Stimulated activated CD4-positive, alpha-beta T cell treated with anti-CD3 and anti-CD28 coated beads, TNF-alpha, amount 100 ng/mL, for 1 hour (primary cell): ENCODE results near the gene TCAP.

Experiments used
- DNase-seq, 3 donors: peaks; one replicate each; pipeline ENCODE4 v3.0.0-alpha.2; 2020; ENCODE audit warnings: low read depth in 3 of 3, low spot score in 1 of 3

TCAP gene, protein sequence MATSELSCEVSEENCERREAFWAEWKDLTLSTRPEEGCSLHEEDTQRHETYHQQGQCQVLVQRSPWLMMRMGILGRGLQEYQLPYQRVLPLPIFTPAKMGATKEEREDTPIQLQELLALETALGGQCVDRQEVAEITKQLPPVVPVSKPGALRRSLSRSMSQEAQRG

DNA sequence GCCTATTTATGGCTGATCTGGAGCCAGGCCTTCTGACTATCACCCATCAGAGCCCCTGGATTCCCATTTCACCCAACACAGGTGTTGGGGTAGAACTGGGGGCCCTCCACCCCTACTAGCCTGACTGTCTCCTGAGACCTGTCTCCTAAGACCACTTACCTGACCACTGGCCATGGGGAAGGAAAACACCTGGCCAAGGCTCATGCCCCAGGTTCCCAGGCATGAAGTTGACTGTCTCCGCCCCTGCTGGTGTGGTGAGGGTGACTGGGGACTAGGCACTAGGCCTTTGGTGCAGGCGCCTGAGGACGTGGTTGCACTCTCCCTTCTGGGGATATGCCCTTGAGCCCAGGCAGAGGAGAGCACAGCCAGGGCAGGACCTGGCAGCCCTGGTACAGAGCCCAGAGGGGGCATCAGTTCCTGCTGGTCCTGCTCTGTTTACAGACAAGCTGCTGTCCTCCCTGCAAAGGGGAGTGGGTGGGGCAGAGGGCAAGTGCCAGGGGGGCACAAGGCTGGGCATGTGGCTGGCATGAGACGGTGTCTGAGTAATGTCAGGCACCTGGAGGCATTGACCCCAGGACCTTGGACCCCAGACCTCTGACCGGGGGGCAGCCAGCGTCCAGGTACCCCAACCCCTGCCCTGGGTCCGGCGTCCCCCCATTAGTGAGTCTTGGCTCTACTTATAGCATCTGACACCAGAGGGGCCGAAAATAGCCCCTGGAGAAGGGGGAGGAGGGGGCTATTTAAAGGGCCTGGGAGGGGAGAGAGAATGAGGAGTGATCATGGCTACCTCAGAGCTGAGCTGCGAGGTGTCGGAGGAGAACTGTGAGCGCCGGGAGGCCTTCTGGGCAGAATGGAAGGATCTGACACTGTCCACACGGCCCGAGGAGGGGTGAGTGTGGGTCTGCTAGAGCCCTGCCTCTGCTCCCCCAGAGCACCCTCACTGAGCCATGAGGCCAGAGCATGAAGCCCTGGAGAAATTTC lies at the start of gene TCAP:
TCAP (plus strand) TSS at position 769 of the 981 bp plus-strand sequence; CDS start at position 780, 11 bp downstream.
- no peak for DNase-seq

DNA sequence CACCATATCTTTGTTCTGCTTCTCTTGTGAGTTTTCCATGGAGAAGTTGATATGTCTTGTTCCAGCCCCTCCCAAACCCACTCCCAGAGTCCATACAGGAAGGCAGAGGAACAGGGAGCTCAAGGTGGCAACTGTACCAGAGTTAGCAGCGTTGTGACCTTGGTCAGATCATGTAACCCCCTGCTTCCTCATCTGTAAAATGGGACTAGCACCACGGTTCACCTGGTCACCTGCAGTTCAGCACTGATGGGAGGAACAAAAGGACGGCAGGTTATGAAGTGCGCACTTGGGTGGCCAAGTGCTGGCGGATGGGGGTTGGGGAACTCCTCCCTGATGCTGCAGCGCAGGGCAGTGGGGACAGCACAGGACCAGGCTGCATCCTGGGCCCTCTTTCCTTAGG lies 49.7 kb upstream of the TCAP start:
- no peak for DNase-seq

DNA sequence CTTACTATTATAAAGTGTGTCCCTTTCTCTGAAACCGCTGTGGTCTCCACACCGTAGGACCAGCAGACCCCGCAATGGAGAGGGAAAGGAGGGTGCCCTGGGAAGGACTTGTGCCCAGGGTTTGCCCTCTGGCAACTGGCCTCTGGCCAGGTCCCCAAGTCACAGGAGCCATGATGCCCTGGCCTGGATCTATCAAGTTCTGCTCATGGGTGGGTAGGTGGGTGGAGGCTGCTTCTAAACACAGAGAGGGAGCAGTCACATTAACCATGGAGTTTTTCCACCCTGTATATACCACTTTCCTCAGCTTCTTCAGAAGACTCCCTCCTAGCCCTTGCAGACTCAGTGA lies 48.1 kb upstream of the TCAP start:
- no peak for DNase-seq

DNA sequence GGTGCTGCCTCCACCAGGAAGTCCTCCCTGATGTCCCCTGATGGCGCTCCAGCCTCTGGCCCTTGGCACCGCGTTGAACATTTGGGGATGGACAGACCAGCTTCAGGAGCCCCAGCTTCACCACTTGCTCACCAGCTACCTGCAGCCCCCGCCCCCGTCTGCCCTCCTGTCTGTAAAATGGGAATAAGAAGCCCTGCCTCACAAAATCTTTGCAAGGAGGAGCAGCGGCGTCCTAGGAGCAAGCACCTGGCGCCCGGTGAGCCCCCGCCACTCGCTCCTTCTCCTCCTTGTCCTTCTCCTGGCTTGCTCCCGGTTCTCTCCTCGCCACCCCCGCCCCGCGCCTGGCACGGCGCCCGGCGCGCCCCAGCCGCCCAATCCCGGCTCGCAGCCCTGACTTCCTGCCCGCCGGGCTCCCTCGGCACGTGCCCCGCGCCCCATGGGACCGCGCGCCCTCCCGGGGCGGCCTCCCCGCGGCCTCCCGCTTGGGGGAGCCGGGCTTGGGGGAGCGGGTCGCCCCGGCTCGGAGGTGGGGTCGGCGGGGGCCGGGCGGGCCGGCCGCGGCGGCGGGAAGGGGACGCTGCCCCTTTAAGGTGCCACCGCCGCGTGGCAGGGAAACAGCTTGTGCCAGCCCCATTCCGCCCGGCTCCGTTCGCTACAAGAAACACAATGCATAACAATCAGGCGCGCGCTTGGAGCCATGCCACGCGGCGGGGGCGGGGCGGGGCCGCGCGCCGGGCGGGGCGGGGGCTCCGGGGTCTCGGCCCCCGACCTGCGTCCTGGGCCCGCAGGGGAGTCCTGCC lies 47.5 kb upstream of the TCAP start:
- DNase-seq, result peak in 2 of 3 donors; percentile 10 to 47

DNA sequence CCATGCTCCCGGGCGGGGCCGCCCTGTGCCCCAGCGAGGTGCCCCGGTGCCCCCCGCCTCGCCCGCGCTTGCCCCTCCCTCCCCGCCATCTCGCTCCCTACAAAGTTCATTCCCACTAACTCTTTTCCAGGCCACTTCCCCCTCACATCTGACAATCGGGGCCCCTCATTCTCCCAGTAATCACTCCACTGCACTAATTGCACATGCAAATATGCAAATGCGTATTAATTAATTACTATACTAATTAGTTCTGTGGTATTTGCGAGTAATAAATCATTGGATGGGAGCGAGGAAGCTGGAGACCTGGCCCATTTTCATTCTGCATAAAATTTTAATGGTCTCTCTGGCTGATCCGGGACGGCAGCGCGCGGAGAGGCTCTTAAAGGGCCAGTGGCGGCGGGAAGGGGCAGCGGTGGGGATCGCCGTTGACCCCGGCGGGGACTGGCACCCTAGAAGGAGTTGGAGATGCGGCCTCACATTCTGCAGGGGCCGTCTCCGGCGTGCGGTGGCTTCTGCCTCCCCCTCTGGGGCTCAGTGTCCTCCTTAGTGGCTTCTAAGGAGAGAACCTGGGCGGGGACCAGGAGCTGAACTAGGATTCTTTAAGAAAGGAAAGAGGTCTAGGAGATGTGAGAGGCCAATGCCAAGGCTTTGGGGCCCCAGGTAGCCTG lies 46.8 kb upstream of the TCAP start:
- no peak for DNase-seq

DNA sequence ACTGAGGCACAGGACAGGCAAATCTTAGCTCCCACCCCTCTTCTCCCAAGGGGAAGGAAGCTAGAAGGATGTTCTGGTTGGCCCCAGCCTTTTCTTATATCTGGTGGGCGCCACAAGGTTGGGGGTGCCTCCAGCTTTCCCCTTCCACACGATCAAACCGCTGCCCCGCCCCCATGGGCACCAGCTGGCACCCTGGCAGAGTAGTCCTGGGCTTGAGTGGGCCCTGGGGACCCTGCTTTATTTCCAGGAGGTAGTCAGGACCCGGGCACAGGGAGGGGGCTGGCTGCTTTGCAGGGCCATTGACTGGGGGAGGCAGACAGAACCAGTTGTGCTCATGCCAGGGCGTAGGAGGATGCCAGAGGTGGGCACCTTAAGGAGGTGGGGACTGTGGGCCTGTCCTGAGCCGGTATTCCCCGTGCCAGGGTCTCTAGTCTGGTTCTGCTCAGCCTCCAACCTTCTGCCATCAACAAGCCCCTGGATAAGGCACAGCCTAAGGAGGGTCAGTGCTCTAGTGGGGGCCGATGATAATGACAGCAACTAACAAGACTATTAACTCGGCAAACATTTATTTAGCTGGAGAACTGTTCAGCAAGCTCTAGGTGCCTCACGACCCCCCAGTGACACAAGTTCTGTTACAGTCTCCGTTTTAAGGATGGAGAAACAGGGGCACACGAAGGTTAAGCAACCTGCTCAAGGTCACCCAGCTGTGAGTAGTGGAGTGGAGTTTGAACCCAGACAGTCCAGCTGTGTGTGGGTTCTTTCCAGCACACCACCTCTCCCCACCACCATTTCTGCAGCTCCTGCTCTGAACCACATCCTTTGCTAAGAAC lies 46.0 kb upstream of the TCAP start:
- no peak for DNase-seq

DNA sequence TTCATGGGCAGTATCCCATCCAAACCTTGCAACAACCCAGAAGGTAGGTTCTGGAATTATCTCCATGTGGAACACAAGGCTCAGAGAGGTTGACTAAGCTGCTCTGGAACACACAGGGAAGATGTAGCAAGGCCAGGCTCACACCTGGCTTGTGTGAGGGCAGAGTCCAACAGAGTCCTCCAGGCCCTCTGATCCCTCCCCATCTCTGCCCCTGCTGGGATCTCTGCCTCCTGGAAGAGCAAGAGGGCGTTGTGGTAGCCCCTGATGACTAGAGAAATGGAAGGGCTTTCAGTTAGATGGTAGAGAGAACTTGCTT lies 45.4 kb upstream of the TCAP start:
- no peak for DNase-seq

DNA sequence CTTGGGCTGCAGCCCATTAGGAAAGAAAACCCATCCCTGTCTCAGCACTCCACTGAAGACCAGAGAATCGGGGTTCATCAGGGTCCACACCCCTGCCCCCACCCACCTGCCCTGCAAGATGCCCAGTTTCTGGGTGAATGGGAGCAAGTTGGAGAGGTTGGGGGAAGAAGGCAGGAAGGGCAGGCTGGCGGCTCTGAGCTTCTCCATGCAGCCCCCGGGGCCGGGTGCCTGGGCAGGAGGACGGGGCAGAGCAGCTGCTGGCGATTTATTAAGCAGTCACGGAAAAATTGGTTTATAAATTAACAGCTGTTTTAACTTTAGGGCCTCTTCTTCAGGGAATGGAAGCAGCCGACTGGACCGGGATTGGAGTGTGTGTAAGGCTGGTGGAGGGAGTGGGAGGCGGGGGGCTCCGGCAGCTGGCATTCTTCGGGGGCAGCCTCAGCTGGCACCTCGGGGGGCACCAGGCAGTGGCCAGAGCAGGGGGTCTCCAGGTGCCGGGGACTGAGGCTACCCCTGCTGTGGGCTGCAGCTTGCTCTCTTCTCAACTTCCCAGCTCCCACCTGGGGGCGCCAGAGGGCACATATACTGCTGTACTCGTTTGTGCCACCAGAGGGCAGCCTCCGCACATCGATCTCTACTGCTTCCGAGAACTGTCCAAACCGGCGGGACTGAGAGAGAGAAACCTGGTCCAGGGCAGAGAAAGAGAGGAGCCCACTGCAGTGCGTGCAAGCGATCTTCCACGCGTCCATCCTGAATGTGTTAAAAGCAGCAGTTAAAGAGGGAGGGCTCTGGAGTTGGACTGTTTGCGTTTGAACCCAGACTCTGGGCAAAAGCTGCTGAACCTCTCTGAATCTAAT lies 43.4 kb upstream of the TCAP start:
- peak; percentile 64 to 92 (median 81) for DNase-seq

DNA sequence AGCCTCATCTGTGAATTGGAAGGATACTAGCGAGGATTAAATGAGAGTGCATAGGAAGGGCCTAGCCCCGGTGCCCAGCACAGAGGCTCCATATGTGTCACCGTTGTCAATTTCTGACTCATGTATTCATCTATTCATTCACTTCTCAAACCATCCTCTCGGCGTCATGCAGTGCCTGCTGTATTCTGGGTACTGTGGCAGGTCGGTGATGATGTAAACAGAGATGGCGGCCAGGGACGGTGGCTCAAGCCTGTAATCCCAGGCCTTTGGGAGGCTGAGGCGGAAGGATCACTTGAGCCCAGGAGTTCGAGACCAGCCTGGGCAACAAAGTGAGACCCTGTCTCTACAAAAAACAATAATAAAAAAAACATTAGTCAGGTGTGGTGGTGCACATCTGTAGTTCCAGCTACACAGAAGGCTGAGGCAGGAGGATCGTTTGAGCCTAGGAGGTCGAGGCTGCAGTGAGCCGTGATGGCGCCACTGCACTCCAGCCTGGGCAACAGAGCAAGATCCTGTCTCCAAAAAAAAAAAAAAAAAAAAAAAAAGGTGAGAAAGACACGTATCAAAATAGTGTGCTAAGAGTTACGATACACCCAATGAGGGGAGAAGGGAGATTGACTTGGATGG lies 42.7 kb upstream of the TCAP start:
- no peak for DNase-seq

DNA sequence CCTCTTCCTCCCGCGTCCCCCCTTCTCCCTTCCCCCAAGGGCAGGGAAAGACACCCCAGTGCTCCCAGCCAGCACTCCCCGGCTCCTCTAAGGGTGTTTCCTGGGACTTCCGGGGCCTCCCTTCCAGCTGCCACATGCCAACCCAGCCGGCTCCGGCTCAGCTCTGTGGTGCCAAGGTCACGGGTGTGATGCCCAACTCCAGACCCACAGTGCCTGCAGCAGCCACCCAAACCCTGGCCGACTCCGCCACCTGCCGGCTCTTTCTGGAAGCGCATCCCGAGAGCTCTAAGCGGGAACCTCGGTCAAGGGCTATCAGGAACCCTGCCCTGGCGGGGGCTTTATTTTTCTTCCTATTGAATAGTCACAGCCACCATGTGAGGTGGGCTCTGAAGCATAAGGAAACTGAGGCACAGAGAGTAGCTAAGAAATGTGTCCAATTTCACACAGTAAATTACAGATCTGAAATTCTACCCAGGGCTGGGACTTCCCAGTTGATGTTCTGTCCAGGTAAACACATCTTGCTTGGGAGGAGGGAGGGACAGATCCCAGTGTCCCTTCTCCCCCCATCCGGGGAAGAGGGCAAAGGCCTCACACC lies 41.7 kb upstream of the TCAP start:
- DNase-seq, result peak; percentile 54 to 86 (median 70)

DNA sequence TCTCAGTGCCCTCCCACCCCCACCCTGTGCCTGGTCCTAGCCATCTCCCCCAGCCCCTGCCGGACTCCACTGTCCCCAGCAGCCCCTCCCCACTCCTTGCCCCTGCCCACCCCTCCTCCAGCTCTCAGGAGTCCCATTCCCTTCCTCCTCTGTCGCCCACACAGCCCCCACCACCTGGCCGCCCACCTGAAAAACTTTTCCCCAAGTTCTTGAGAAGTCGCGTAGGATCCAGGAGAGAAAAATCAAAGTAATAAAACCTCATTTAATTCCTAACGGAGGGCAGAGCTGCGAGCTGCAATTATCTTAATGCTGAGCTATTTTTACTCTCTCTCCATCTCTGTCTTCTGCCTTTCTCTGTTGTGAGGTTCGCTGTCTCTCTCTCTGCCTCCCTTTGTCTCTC lies 40.8 kb upstream of the TCAP start:
- DNase-seq, result no peak

DNA sequence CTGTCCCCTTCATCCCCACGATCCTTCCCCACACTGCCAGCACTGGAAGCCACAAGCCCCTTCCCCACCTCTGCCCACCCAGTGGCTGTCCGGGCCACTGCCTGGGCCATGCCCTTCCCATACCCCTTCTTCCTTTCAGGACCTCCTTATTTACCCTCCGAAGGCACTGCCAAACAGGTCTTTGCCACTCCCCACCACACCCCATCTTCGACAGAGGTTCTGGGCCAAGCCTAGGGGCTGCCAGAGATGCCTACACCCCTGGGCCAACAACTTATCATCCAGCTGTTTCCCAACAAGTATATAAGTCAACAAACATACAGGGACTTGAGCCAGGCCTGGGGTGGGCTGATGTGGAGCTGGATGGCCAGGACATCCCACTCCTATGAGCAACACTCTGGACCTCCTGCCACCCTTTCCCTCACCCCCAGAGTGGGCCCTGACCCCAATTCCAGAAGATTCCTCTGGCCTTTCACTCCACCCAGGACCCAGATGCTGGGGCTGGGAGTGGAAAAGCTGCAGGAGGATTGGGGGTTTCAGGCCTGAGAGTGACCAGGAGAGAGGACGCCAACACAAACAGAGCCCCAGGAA lies 39.9 kb upstream of the TCAP start:
- DNase-seq, result no peak

DNA sequence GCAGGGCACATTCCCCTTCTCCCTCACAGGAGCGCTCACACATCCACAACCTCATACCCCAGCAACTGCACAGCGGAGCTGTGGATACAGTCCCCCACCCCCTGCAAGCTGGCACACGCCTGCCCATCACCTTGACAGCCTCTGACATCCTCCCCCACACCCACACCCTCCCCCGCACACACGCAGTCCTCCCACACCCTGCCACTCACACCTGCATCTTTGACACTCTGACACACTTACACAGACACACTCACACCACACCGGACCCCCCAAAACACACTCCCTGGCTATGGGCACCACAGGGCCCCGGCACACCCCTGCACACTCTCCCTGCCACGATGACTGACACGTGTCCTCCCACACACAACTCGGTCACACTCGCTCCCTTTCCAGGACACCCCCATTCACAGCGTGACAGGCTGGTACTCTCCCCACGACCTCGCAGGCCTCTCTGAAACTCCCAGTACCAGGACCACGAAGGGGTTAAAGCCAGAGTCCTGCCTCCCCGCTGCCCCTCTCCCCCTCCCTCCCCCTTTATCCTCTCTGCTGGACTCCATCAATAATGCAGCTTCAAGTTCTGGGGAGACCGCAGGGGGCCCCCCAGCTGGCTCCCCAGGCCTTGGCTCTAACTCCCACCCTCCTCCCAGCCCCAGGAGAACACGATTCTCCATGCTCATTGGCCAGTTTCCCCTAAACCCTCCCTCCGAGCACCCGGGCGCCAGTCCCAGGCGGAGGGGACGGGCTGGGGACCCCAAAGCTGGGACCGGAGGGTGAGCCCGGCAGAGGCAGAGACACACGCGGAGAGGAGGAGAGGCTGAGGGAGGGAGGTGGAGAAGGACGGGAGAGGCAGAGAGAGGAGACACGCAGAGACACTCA lies 38.7 kb upstream of the TCAP start, which contains the start of gene PPP1R1B:
PPP1R1B (plus strand) TSS at position 782 of the 876 bp plus-strand sequence. CDS start 441 bp downstream, outside the sequence.
- DNase-seq, result no peak

DNA sequence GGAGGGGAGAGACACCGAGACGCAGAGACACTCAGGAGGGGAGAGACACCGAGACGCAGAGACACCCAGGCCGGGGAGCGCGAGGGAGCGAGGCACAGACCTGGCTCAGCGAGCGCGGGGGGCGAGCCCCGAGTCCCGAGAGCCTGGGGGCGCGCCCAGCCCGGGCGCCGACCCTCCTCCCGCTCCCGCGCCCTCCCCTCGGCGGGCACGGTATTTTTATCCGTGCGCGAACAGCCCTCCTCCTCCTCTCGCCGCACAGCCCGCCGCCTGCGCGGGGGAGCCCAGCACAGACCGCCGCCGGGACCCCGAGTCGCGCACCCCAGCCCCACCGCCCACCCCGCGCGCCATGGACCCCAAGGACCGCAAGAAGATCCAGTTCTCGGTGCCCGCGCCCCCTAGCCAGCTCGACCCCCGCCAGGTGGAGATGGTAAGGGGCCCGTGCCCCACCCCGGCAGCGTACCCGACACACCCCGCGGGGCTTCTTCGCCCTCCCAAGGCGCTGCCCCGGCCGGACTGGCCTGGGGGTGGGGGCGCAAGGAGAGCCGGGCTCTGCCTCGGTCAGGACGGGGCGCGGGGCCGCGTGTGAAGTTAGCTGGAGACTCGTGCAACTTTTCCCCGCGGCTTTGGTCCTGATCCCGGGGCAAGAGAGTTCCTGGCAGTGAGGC lies 38.0 kb upstream of the TCAP start:
- DNase-seq, result no peak

DNA sequence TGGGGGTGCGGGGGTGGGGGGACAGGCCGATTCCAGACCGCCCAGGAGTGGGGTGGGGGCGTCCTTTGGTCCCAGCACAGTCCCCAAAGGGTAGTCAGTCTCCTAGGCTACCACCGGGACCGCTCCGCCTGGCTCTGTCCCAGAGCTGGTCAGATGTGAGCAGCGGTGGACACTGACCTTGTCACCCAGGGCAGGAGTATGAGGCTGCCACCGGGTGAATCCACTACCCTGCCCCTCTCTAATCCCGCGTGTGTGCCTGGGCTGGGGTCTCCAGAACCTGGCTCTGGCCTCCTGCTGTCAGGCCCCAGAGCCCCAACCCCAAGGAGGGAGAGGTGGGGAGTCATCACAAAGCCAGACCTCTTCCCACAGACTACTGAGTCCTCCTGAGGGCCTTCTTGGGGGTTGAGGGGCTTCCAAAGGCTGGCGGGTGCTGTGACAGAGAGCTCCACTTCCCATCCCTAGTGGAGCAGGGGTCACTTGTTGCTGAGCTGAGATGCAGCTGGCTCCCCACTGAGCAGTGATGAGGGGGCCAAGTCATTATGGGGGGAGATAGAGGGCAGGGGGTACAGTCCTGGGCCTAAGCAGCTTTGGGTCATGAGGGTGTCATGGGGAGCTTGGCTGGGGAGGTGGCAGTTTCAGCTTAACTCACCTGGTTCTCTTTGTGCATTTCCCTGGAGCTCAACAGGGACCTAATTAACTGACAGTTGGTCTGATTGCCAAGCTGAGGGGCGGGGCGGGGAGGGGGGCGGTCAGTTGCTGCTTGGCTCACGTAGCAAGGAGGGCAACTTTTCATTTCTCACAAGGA lies 37.2 kb upstream of the TCAP start:
- DNase-seq, result no peak
